Astrocyte (in vitro differentiated cells and primary cell): ENCODE data around the gene RUFY1.

ENCODE experiments used
- CTCF ChIP-seq: IDR thresholded peaks from 2 replicates; pipeline ENCODE4 v1.5.1; 2011; ENCODE audit warnings: low read depth, mild to moderate bottlenecking, inconsistent platforms, low read length, moderate library complexity; ENCODE audit not compliant: insufficient read depth
- EZH2 ChIP-seq: IDR thresholded peaks from 2 replicates; pipeline ENCODE4 v1.6.1; 2012; ENCODE audit warnings: mild to moderate bottlenecking, low read length, inconsistent platforms; ENCODE audit not compliant: insufficient read depth

GRCh38 chr5:179599566-179599965, 49.2 kb downstream of the RUFY1 start:
- TF ChIP-seq EZH2 (no peak), CTCF (no peak)
